ENCODE measurements around the gene LRRC30. TPM values are rescaled to one million over a fixed set of nuclear protein-coding genes. Genes with fewer than 3 reads are reported as not detected.

LRRC30 gene
- total and polyA plus RNA-seq, 2 of the 4 experiments (the other 2 are of a cell fraction), result not detected

- Histone ChIP-seq H2BK5ac (ENCODE audit: low read depth, low read length, poor library complexity, severe bottlenecking) (no peak overlapping the region), H3K4me1 (ENCODE audit: control insufficient read depth, insufficient read depth, low read length) (no peaks in the 10 kb centered on the region), H3K18ac (ENCODE audit: low read depth, low read length) (no peak overlapping the region), H2AFZ (replicated peaks; ENCODE audit: low read length, poor library complexity) (no peak overlapping the region), H2AK9ac (replicated peaks; ENCODE audit: low read depth, low read length, poor library complexity) (no peak overlapping the region), H3K27me3 (ENCODE audit: control insufficient read depth, insufficient read depth, low read length) (peaks cover 2% of the 10 kb centered on the region; the same call in 1 of the 2 replicates), H2BK120ac (ENCODE audit: low read depth, low read length) (no peak overlapping the region), H3K4me2 (ENCODE audit: low read depth, low read length) (no peak overlapping the region), H4K8ac (ENCODE audit: low read depth in 2 of 2, low read length in 2 of 2) (no peak overlapping the region), H2BK15ac (ENCODE audit: low read depth, low read length) (no peak overlapping the region), H4K91ac (ENCODE audit: insufficient read depth, low read depth, low read length) (no peak overlapping the region), H3K4me3 (ENCODE audit: insufficient read depth, low read depth, low read length) (no peak overlapping the region), H3K9ac (ENCODE audit: low read depth, low read length) (no peak overlapping the region), H4K20me1 (ENCODE audit: insufficient read depth, low read length) (no peaks in the 10 kb centered on the region), H3K79me1 (ENCODE audit: low read depth in 1 of 2, low read length in 2 of 2) (no peaks in the 10 kb centered on the region), H3K23ac (ENCODE audit: low read depth, low read length) (no peak overlapping the region), H3K27ac (ENCODE audit: insufficient read depth, low read length) (no peak overlapping the region), H3K14ac (replicated peaks; ENCODE audit: low read depth, low read length) (no peak overlapping the region), H3K36me3 (ENCODE audit: control insufficient read depth, insufficient read depth, low read length) (no peaks in the 10 kb centered on the region), H3K4ac (ENCODE audit: low read depth, low read length) (no peak overlapping the region), H3K9me3 (ENCODE audit: control insufficient read depth, insufficient read depth, low read length) (no peaks in the 10 kb centered on the region), H3K56ac (ENCODE audit: extremely low read depth, insufficient read depth, low read length) (no peak overlapping the region), H3K9me1 (ENCODE audit: insufficient read depth, low read length) (no peaks in the 10 kb centered on the region), H2AK5ac (ENCODE audit: low read depth, low read length) (no peak overlapping the region), H4K5ac (ENCODE audit: low read depth, low read length) (no peak overlapping the region), H2BK20ac (ENCODE audit: low read depth, low read length) (no peak overlapping the region)
- no CpG with 5 or more reads among the region's 2 CpGs for WGBS, 2 experiments (ENCODE audit: extremely low coverage in 2 of 2, insufficient read length in 1 of 2)
- ChIA-PET CTCF (no interaction called here), POLR2A (ENCODE audit: unreplicated experiment) (no interaction called here)
- in situ Hi-C loops (cut with MboI; ENCODE audit: low sequenced_read_pairs) (no loop called here), dilution Hi-C loops (cut with HindIII; ENCODE audit: low sequenced_read_pairs, unreplicated experiment) (no loop called here), intact Hi-C loops (cut with micrococcal nuclease) (no loop called here)
- DNase-seq (no peak), ATAC-seq (ENCODE audit: low read depth) (no peak)
- no TSS peak for BruUV-seq (replicated peaks)
- TF ChIP-seq SMC3 (IDR thresholded peaks at IDR 0.05; ENCODE audit: low read depth, low read length), result no peak
- no peak for TF ChIP-seq CEBPB (IDR thresholded peaks at IDR 0.05; ENCODE audit: low read depth, low read length)
- no peak for TF ChIP-seq FOS (IDR thresholded peaks at IDR 0.05; ENCODE audit: low read depth, low read length)
Measured at GRCh38 chr18:7191736-7192135, 39.2 kb upstream of the LRRC30 start.

Data from IMR-90 (cell line).